CD4-positive, alpha-beta T cell treated with Interleukin-6 at 100 ng/mL for 8 hours (primary cell): ENCODE data around the gene SRSF6.
"Not testable (repeated sequence)": the region's sequence is repeated elsewhere in the genome, so short reads cannot be mapped to it uniquely, and the experiment has no call there.

Source experiments
- DNase-seq: peaks from one replicate; pipeline ENCODE4 v3.0.0-alpha.2; 2020; ENCODE audit warnings: mixed read lengths, low spot score

The SRSF6 gene

DNA sequence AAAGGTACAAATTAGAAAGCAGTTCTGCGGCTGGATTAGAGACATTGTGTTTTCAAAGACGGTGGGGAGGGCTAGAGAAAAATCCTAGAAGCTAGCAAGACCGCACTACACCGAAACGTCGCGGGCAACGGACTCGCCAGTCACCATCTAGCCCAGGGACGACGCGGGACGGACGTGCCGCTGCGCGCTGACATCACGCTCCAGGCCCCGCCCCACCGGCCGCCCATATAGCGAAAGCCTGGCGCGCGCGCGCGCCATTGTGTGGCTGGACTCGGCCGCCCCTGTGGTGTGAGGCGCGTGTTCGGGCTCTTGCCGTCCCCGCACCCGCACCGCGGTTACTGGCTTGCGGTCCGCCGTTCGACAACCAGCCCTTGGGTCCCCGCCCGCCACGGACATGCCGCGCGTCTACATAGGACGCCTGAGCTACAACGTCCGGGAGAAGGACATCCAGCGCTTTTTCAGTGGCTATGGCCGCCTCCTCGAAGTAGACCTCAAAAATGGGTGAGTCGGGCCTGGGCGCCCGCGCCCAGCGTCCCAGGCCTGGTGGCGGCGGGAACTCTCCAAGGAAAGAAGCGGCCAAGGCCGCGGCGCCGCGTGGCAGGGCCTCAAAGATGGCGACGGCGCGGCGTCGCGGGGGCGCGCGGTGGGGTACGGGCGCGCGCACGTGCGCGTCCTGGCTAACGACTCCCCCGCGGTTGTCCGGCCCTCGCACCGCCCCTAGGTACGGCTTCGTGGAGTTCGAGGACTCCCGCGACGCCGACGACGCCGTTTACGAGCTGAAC is at the start of gene SRSF6:
Gene SRSF6, plus strand, starts transcription at position 257 of the 782 bp plus-strand sequence. Its CDS starts 138 bp downstream, at position 395.
- peak; percentile 87 for DNase-seq

DNA sequence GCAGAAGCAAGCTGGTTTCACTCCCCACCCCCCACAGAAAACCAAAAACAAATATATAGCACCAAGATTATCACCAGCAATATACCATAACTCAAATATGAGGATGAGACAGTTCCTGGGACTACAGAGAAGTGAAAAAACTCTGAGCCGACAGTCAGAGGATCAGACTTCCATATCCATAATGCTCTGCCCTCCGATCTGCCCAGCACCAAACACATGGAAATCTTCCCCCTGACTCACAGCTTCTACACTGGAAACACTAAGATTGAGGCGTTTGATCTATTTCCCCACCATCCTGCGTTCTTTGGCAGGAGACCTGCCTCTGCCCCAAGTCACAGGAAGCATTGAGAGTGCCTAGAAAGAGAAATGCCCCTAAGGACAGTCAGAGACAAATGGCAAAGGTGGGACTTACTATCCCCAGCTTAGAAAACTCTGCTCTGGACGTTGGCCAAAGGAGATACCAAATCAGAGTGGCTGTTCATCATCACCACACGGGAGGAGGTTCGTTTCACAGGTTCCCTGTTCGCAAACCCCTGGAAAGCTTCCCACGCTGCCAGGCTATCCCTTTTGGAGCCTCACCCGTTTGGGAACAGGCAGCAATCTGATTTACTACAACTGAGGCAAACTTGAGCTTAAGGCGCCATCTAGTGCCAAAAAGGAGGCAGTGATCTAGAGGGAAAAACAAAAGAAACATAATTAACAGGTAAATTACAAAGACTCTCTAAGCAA is 48.7 kb upstream of the SRSF6 start:
- no peak for DNase-seq

DNA sequence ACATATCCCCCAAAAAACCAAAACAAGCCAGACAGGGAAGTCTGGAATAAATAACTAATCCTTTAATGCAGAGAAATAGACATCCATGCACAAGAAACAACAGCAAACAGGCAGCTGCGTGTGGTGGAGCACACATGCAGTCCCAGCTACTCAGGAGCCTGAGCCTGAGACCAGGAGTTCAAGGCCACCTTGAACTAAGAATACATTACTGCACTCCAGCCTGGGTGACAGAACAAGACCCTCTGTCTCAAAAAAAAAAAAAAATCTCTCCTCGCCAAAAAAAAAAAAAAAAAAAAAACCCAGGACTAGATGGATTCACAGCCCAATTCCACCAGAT is 48.2 kb upstream of the SRSF6 start:
- DNase-seq: no peak

DNA sequence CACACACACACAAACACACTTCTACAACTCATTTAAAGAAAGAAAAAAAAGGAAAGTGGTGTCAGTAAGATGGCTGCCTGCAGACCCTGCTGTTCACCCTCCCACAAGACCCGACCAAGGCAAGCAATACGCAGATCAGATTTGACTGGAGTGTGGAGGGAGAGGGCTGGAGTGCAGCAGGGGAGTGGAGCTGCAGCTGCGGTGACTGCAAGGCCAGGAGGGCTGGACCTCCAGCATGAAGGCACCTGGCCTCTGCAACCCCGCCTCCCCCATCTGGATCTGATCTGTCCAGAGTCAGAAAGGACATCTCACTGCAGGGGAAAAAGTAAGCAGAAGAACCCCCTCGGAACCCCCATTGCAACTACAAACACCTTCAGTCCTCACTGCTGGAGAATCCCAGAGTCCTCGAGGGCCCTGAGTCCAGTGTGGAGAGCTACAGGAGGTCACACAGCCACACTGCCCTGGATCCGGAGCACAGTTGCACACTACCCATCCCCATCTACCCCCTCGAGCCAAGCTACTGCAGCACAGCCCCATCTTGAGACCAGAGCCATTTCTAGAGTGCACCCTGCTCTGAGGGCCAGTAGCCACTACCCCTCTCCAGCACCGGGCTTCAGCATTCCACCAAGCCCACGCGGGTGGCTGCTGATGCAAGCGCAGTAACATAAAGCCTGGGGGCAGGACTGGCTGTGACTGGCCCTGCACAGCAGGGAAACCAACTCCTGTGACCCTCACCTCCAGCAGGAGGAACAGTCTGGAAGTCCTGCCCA is 41.9 kb upstream of the SRSF6 start:
- no peak for DNase-seq

DNA sequence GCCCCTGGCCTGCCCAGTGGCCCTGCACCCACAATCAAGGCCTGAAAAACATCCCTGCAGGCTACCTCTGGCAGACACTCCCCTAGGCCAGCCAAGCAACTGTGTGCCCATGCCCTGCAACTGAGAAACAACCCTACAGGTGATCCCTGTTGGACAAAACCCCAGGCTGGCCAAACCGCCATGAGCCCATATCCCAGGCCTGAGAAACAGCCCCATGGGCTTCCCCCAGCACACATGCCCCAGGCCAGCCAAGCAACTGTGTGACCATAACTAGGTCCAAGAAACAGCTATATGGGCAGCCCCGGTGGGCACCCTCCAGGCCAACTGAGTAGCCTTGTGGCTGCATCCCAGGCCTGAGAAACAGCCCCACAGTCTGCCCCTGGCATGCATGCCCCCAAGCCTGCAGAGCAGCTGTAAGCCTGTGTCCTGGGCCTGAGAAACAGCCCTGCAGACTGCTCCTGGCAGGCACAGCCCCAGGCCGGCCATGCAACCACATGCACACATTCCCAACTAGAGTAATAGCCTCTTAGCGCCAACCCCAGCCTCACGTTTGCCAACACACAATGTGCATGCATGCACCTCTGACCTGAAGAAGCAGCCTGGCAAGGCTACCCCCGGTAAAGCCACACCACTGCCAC is 41.0 kb upstream of the SRSF6 start:
- DNase-seq: no peak

DNA sequence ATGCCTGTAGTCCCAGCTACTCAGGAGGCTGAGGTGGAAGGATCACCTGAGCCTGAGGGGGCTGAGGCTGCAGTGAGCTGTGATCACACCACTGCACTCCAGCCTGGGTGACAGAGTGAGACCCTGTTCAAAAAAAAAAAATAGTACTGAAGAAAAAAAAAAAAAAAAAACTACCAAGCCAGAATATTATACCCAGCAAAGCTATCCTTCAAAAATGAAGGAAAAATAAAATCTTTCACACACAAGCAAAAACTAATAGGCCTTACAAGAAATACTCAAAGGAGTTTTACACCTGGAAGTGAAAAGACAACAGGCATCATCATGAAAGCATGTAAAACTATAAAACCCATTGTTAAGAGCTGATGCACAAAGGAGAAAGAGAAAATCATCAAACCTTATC is 37.5 kb upstream of the SRSF6 start:
- no peak for DNase-seq

DNA sequence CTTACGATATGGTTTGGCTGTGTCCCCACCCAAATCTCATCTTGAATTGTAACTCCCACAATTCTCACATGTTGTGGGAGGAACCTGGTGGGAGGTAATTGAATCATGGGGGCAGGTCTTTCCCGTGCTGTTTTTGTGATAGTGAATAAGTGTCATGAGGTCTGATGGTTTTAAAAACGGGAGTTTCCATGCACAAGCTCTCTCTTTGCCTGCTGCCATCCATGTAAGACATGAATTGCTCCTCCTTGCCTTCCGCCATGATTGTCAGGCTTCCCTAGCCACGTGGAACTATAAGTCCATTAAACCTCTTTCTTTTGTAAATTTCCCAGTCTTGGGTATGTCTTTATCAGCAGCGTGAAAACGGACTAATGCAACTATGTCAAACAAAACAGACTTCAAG is 36.8 kb upstream of the SRSF6 start:
- not testable (repeated sequence) for DNase-seq

DNA sequence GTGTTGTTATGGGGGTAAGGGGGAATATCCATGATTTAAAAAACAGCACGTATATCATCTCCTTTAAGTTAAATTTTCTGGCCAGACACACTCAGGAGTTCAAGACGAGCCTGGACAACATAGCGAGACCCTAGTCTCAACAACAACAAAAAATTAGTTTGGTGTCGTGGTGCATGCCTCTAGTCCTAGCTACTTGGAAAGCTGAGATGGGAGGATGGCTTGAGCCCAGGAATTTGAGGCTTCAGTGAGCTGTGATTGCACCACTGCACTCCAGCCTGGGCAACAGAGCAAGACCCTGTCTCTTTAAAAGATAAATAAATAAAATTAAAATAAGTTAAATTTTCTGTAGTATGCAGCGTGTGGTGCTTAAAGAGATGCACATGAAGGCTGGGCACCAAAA is 31.5 kb upstream of the SRSF6 start:
- no peak for DNase-seq

DNA sequence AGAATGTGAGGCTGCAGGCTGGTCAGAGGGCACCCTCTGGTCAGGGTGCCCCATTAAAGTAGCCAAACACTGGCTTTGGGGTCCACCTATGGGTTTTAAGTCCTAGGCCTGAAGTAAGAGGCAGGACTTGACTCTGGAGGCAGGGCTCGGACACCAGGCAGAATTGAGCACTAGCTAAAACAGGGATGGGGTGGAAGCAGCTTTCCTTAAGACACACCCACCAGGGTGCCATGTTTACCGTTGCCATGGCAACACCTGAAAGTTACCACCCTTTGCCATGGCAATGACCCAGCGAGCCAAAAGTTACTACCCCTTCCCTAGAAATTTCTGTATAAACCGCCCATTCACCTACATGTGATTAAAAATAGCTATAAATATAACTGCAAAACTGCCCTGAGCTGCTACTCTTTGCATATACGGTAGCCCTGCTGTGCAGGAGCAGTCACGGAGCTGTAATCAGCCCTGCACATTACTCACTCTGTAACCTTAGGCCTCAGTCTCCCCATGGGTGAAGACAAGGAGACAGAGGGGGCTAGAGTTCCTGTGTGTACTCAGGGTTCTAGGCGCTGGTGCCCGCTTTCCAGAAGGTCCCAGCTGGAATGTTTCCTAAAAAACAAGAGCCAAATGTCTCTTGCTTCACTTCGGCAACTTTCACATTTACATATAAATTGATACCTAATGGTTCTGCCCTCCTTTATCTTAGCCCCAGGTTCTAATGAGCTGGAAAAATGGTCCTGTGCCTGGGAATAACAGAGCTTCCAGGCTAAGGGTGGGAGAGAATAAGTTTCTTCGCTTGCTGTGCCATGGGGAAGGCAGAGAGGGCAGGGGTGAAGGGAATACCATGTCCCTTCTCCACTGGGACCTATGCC is 27.2 kb upstream of the SRSF6 start:
- DNase-seq: no peak

DNA sequence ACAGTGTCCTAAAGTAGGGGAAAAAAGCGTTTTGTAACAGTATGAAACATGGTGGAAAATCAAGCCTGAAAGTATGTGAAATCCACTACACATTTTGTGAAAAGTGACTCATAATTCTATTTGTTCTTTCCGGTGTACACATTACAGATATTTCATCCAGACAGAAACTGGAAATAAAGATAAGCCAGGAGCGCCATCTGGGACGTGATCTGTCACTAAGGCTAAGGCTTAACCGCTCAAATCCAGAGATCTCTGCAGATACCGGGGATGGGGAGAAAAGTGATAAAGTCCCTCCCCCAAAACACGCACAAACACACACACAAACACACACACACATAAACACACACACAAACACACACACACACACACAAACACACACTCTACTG is 26.6 kb upstream of the SRSF6 start:
- DNase-seq: no peak

DNA sequence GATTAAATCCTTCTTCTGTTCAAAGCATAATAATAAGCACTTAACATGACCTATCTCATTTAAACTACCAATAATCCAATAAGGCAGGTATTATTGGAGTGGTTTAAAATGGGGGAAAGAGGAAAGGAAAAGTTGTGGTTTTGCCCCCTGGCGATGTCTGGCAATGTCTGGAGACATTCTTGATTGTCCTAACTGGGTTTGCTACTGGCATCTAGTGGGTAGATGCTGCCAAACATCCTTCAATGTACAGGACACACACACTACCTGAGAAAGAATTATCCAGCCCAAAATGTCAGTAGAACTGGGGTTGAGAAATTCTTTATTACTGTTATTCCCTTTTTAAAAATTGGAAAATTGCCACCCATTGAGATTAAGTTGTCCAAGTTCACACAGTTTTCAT is 25.2 kb upstream of the SRSF6 start:
- no peak for DNase-seq

DNA sequence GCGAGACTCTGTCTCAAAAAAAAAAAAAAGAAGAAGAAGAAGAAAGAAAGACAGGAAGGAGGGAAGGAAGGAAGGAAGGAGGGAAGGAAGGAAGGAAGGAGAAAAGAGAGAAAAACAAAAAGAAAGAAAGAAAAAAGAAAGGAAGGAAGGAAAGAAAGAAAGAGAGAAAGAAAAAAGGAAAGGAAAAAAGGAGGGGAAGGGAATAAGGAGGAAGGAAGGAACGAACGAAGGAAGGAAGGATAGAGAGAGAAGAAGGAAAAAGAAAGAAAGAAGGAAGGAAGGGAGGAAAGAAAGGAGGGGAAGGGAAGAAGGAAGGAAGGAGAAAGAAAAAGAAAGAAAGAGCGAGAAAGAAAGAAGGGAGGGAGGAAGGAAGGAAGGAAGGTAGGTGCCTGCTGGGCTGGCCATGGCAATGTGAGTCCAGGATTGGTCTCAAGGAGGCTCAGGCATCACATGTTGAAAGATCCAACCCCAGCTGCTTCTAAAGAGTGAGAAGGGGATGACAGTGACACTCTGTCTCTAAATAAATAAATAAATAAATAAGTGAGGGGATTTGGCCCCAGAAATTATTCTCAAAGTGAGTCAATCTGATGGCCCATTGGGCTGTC is 24.3 kb upstream of the SRSF6 start:
- DNase-seq: no peak

DNA sequence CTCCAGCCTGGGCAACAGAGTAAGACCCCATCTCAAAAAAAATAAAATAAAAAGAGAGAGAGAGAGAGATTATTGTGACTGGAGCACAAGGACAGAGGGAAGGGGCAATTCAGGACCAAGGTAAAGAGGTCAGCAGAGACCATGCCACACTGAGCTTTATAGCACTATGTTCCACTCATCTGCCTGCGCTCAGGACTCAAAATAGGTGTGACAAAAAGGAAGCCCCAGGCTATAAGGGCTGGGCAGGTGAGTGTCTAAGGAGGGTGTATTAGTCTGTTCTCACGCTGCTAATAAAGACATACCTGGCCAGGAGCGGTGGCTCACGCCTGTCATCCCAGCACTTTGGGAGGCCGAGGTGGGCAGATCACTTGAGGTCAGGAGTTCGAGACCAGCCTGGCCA is 23.1 kb upstream of the SRSF6 start:
- DNase-seq: no peak

DNA sequence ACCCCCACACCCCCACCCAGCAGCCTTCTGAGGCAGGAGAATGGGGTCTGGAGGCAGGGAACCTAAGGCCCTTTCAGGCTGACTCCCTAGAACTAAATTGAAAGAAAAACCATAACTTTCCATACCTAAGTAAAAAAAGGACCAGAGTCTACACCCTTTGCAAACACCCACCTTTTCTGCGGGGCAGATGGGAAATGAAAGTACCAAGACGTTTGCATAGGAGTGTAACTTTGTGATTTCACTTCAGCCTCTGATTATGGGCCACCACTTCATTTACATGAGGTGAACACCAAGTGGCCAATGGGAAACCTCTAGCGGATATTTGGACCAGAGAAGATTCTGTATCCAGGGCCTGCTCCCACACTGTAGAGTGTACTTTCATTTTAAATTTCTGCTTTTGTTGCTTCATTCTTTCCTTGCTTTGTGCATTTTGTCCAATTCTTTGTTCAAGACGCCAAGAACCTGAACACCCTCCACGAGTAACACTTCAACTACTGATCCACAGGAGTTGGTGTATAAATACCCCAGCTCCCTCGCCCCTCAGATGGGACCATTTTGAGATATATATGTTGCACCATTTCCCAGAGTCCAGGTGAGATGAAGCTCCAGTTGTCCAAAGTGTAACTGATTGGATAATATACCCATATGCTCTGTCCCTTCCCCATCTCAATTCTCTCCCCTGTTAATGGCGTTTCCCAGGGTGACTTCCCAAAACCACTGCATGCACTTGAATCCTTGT is 18.9 kb upstream of the SRSF6 start:
- no peak for DNase-seq

DNA sequence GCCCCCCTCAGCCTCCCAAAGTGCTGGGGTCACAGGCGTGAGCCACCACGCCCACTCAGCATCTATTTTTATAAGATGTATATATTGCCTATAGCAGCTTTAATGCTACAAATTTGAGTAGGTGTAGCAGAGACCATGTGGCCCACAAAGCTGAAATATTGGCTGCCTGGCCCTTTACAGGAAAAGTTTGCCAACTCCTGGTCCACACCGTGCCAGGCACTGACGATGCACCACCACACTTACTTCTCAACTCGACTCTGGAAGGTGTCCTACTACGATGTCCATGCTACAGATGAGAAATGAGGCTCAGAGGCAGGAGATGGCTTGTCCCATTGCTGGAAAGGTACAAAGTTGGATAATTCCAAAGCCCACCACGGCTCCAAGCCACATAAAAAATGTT is 17.2 kb upstream of the SRSF6 start:
- no peak for DNase-seq

DNA sequence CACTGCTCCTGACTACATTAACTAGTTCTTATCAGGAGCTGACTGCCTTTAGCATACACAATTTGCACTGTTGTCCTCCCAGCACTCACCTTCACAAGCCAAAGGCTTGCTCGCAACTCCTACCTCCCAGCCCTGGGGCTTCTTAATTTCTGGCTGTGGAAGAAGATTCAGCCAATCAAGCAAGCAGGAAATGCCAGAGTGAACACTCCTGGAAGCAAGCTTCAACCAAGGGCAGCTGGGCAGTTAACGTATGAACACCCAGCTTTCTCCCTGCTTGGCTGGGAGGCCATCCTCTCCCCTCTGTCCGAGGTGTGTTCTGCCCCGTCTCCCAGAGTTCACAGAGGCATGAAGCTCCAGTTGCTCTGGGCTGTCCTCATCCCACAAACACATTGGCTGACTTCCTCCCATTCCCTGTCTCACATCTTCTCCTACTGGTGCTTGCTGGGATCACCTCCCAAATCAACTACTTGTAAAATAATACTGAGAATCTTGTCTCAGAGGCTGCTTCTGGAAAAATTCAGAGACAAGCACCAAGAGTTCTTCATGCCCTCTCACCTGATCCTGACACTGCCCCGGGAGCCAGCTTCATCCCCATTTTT is 15.3 kb upstream of the SRSF6 start:
- no peak for DNase-seq

DNA sequence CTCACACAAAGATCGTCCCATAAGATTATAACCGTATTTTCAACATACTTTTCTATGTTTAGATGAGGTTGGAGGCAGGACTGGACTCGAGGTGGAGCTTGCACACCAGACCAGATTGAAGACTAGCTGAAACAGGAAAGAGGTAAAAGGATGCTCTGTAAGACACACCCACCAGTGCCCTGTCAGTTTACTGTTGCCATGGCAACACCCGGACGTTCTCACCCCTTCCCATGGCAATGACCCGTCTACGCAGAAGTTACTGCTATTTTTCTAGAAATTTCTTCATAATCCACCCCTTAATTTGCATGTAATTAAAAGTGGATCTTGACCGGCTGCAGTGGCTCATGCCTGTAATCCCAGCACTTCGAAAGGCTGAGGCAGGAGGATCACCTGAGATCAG is 13.6 kb upstream of the SRSF6 start:
- DNase-seq: no peak

DNA sequence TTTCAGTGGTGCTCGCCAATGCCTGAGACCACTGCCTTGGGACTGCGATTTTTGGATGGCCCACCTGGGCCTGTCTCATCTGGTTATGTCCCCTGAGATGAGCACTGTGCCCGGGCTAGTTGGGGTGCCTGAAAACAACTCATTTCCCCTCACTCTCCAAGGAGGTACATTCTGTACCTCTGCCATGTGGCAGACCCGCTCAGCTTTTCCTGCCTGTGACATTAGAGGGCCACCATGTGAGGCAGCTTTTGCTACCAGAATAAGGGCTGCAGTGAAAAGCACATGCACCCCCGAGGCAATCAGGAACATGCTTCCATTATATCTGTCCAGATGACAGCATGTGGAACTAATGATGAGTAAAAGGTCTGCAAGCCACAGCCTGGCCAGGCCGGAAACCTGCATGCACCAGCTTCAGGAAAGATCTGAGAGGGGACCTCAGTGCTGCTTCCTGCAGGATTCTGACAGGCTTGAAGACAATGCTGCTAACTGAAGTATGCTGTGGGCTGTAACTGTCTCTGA is 11.3 kb upstream of the SRSF6 start:
- DNase-seq: no peak

DNA sequence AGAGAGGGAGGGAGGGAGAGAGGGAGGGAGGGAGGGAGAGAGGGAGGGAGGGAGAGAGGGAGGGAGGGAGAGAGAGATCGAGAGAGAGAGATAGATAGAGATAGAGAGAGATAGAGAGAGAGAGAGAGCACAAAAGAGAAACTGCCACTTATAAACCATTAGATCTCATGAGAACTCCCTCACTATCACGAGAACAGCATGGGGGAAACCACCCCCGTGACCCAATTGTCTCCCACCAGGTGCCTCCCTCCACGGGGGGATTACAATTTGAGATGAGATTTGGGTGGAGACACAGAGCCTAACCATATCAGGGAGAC is 9.3 kb upstream of the SRSF6 start:
- not testable (repeated sequence) for DNase-seq
